ENCODE results near the gene WDR81. TPM values are rescaled to one million over a fixed set of nuclear protein-coding genes. Genes with fewer than 3 reads are reported as not detected.

Gene WDR81
- total and polyA plus RNA-seq, 12 donors, result 4.9 to 88.8 (median 41.1) TPM

DNA sequence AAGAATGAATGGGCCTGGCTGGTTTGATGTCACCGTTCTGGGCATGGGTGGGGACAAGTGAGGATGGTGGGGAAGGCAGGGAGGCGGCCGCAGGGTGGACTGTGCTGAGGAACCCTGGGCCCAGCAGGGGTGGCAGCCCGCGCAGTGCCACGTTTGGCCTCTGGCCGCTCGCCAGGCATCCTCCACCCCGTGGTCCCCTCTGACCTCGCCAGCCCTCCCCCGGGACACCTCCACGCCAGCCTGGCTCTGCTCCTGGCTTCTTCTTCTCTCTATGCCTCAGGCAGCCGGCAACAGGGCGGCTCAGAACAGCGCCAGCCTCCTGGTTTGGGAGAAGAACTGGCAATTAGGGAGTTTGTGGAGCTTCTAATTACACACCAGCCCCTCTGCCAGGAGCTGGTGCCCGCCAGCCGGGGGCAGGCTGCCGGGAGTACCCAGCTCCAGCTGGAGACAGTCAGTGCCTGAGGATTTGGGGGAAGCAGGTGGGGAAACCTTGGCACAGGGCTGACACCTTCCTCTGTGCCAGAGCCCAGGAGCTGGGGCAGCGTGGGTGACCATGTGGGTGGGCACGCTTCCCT lies 30.8 kb downstream of the WDR81 start:
- TF ChIP-seq POLR2A (IDR thresholded peaks at IDR 0.05), result no peak
- TF ChIP-seq, protein P1, sequence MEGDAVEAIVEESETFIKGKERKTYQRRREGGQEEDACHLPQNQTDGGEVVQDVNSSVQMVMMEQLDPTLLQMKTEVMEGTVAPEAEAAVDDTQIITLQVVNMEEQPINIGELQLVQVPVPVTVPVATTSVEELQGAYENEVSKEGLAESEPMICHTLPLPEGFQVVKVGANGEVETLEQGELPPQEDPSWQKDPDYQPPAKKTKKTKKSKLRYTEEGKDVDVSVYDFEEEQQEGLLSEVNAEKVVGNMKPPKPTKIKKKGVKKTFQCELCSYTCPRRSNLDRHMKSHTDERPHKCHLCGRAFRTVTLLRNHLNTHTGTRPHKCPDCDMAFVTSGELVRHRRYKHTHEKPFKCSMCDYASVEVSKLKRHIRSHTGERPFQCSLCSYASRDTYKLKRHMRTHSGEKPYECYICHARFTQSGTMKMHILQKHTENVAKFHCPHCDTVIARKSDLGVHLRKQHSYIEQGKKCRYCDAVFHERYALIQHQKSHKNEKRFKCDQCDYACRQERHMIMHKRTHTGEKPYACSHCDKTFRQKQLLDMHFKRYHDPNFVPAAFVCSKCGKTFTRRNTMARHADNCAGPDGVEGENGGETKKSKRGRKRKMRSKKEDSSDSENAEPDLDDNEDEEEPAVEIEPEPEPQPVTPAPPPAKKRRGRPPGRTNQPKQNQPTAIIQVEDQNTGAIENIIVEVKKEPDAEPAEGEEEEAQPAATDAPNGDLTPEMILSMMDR (IDR thresholded peaks at IDR 0.05), result no peak
- Histone ChIP-seq H3K9me3 (replicated peaks in 1 of 3) (no peaks in the 10 kb centered on the region), H3K27me3 (no peaks in the 10 kb centered on the region), H3K4me3 (no peak overlapping the region), H3K36me3 (replicated peaks in 1 of 2) (no peaks in the 10 kb centered on the region), H3K27ac (no peak overlapping the region), H3K4me1 (replicated peaks in 1 of 2) (peaks cover 3 to 14% of the 10 kb centered on the region in 2 donors)
- 69 to 89% (median 83%) methylated on average over 7 to 20 of the region's 20 CpGs for WGBS, 4 donors
- intact Hi-C loops (cut with DNase I), result no loop called here
- no peak for DNase-seq

DNA sequence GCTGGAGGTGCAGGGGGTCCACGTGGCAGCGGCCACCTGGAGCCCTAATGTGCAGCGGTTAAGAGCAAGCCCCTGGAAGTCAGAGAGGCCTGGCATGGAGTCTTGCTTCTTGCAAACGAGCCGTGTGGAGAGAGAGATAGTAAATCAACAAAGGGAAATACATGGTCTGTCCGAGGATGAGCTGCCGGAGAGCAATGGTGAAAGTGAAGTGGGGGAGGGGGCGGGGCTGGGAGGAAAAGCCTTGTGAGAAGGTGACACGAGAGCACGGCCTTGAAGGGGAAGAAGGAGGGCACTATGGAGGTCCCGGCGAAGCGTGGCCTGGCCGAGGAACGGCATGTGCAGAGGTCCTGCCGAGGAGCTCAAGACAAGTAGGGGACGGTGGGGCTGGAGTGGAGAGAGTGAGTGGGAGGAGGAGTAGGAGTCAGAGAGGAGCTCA lies 31.3 kb downstream of the WDR81 start:
- intact Hi-C loops (cut with DNase I), result no loop called here
- 39 to 55% (median 47%) methylated on average over 17 of the region's 17 CpGs for WGBS, 4 donors
- DNase-seq, result no peak
- Histone ChIP-seq H3K36me3 (replicated peaks in 1 of 2) (no peaks in the 10 kb centered on the region), H3K9me3 (replicated peaks in 1 of 3) (no peaks in the 10 kb centered on the region), H3K27ac (no peak overlapping the region), H3K4me1 (replicated peaks in 1 of 2) (peaks cover 3 to 14% of the 10 kb centered on the region in 2 donors), H3K27me3 (no peaks in the 10 kb centered on the region), H3K4me3 (no peak overlapping the region)
- TF ChIP-seq, protein P1 (IDR thresholded peaks at IDR 0.05), result no peak
- TF ChIP-seq POLR2A (IDR thresholded peaks at IDR 0.05), result no peak

DNA sequence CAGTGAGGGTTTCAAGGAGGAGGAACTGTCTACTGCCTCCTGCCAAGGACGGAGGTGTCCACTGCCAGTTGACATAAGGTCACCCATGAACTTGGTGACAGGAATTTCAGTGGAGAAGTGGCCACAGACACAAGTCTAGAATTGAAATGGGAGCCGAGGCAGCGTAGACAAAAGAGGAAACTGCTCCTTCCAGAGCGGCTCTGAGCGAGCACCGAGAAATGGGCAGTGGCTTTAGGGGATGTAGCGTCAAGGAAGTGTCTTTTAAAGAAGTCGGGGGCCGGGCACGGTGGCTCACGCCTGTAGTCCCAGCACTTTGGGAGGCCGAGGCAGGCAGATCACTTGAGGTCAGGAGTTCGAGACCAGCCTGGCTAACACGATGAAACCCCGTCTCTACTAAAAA lies 34.3 kb downstream of the WDR81 start:
- Histone ChIP-seq H3K27me3 (no peaks in the 10 kb centered on the region), H3K9me3 (replicated peaks in 1 of 3) (no peaks in the 10 kb centered on the region), H3K4me3 (no peak overlapping the region), H3K36me3 (replicated peaks in 1 of 2) (no peaks in the 10 kb centered on the region), H3K4me1 (replicated peaks in 1 of 2) (peaks cover 0 to 11% of the 10 kb centered on the region in 2 donors), H3K27ac (peak overlapping the region in 1 of 5 donors; percentile 55)
- DNase-seq, result peak in 1 of 7 donors; percentile 38
- intact Hi-C loops (cut with DNase I), result no loop called here
- TF ChIP-seq, protein P1 (IDR thresholded peaks at IDR 0.05), result no peak
- TF ChIP-seq POLR2A (IDR thresholded peaks at IDR 0.05), result no peak
- WGBS, 4 donors, result 67 to 79% (median 73%) methylated on average over 14 to 15 of the region's 15 CpGs

DNA sequence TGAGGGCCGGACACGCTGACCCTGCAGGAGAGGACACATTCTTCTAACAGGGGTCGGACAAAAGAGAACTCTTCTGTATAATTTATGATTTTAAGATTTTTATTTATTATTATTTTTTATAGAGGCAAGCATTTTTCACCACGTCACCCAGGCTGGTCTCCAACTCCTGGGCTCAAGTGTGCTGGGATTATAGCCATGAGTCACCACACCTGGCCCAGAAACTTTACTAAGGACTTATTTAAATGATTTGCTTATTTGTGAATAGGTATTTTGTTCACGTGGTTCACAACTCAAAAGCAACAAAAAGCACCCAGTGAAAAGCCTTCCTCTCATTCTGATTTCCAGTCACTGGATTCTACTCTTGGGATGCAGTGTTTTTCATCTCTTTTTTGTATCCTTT lies 35.0 kb downstream of the WDR81 start:
- Histone ChIP-seq H3K36me3 (replicated peaks in 1 of 2) (no peaks in the 10 kb centered on the region), H3K9me3 (replicated peaks in 1 of 3) (no peaks in the 10 kb centered on the region), H3K4me1 (replicated peaks in 1 of 2) (peaks cover 0 to 16% of the 10 kb centered on the region in 2 donors), H3K27ac (no peak overlapping the region), H3K27me3 (no peaks in the 10 kb centered on the region), H3K4me3 (no peak overlapping the region)
- DNase-seq, result no peak
- TF ChIP-seq POLR2A (IDR thresholded peaks at IDR 0.05), result no peak
- TF ChIP-seq, protein P1 (IDR thresholded peaks at IDR 0.05), result no peak
- WGBS, 4 donors, result 68 to 79% (median 77%) methylated on average over 5 of the region's 5 CpGs
- intact Hi-C loops (cut with DNase I), result no loop called here

Measured in adrenal gland (tissue), 12 donors.